WERI-Rb-1 (cell line): ENCODE data around the gene WIF1.
A peak's percentile ranks its signal among the peaks of the same experiment; 100 is the strongest.

Experiments
- DNase-seq: peaks from one replicate; pipeline ENCODE4 v3.0.0-alpha.2; 2020
- H3K27ac ChIP-seq: fragments of 250-450 bp; sonication (Bioruptor Pico); 2 replicates; pipeline ENCODE4 v1.5.1; 2020; ENCODE audit warnings: mild to moderate bottlenecking, moderate library complexity
- H3K27me3 ChIP-seq: fragments of 250-450 bp; sonication (Bioruptor Pico); 2 replicates; pipeline ENCODE4 v1.5.1; 2021; ENCODE audit warnings: mild to moderate bottlenecking, low read depth, moderate library complexity; ENCODE audit not compliant: insufficient read depth, severe bottlenecking
- H3K36me3 ChIP-seq: fragments of 250-450 bp; sonication (Bioruptor Pico); 2 replicates; pipeline ENCODE4 v1.5.1; 2020; ENCODE audit warnings: mild to moderate bottlenecking, moderate library complexity
- H3K4me3 ChIP-seq: 2 replicates; pipeline ENCODE4 v1.5.1; 2011; ENCODE audit warnings: low read depth, mild to moderate bottlenecking, control low read depth, low read length
- H3K9me3 ChIP-seq: fragments of 250-450 bp; sonication (Bioruptor Pico); 2 replicates; pipeline ENCODE4 v1.5.1; 2021; ENCODE audit warnings: mild to moderate bottlenecking, moderate library complexity; ENCODE audit not compliant: severe bottlenecking
- TF ChIP-seq, protein P1 (sequence below): IDR thresholded peaks from 2 replicates; pipeline ENCODE4 v1.5.1; 2011; ENCODE audit warnings: low read depth, mild to moderate bottlenecking, control low read depth, inconsistent platforms, low read length

WIF1 gene, protein sequence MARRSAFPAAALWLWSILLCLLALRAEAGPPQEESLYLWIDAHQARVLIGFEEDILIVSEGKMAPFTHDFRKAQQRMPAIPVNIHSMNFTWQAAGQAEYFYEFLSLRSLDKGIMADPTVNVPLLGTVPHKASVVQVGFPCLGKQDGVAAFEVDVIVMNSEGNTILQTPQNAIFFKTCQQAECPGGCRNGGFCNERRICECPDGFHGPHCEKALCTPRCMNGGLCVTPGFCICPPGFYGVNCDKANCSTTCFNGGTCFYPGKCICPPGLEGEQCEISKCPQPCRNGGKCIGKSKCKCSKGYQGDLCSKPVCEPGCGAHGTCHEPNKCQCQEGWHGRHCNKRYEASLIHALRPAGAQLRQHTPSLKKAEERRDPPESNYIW

GRCh38 chr12:65121049-65121955, at the start of gene WIF1:
TSS of gene WIF1 (minus strand) at chr12:65121305. CDS start at chr12:65121191, 114 bp downstream.
- peaks cover 22% of the 10 kb centered on the region for H3K27me3 ChIP-seq
- TF ChIP-seq, protein P1, sequence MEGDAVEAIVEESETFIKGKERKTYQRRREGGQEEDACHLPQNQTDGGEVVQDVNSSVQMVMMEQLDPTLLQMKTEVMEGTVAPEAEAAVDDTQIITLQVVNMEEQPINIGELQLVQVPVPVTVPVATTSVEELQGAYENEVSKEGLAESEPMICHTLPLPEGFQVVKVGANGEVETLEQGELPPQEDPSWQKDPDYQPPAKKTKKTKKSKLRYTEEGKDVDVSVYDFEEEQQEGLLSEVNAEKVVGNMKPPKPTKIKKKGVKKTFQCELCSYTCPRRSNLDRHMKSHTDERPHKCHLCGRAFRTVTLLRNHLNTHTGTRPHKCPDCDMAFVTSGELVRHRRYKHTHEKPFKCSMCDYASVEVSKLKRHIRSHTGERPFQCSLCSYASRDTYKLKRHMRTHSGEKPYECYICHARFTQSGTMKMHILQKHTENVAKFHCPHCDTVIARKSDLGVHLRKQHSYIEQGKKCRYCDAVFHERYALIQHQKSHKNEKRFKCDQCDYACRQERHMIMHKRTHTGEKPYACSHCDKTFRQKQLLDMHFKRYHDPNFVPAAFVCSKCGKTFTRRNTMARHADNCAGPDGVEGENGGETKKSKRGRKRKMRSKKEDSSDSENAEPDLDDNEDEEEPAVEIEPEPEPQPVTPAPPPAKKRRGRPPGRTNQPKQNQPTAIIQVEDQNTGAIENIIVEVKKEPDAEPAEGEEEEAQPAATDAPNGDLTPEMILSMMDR, result peak; percentile 81
- H3K9me3 ChIP-seq, result no peaks in the 10 kb centered on the region
- no peaks in the 10 kb centered on the region for H3K36me3 ChIP-seq
- peak within 1 kb of the TSS; percentile 44 for H3K4me3 ChIP-seq
- peak; percentile 56 for DNase-seq
- no peak within 1 kb of the TSS for H3K27ac ChIP-seq

DNA sequence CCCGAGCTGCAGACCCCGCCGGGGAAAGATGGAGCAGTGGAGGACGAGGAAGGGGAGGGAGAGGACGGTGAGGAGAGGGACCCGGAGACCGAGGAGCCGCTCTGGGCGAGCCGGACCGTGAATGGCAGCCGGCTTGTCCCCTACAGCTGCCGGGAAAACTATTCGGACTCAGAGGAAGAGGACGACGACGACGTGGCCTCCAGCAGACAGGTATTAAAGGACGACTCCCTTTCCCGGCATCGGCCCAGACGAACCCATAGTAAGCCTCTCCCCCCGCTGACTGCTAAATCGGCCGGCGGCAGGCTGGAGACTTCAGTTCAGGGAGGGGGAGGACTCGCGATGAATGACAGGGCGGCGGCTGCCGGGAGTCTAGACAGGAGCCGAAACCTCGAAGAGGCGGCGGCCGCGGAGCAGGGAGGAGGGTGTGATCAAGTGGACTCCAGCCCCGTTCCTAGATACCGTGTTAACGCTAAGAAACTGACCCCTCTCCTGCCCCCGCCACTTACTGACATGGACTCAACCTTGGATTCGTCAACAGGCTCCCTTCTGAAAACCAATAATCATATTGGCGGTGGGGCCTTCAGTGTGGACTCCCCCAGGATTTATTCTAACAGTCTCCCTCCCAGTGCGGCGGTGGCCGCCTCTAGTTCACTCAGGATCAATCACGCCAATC, 49.2 kb upstream of the WIF1 start:
- TF ChIP-seq, protein P1, result no peak
- Histone ChIP-seq H3K27me3 (no peaks in the 10 kb centered on the region), H3K9me3 (no peaks in the 10 kb centered on the region), H3K27ac (peak overlapping the region; percentile 96), H3K36me3 (peaks cover 51% of the 10 kb centered on the region), H3K4me3 (peak overlapping the region; percentile 95)
- DNase-seq, result peak; percentile 74

DNA sequence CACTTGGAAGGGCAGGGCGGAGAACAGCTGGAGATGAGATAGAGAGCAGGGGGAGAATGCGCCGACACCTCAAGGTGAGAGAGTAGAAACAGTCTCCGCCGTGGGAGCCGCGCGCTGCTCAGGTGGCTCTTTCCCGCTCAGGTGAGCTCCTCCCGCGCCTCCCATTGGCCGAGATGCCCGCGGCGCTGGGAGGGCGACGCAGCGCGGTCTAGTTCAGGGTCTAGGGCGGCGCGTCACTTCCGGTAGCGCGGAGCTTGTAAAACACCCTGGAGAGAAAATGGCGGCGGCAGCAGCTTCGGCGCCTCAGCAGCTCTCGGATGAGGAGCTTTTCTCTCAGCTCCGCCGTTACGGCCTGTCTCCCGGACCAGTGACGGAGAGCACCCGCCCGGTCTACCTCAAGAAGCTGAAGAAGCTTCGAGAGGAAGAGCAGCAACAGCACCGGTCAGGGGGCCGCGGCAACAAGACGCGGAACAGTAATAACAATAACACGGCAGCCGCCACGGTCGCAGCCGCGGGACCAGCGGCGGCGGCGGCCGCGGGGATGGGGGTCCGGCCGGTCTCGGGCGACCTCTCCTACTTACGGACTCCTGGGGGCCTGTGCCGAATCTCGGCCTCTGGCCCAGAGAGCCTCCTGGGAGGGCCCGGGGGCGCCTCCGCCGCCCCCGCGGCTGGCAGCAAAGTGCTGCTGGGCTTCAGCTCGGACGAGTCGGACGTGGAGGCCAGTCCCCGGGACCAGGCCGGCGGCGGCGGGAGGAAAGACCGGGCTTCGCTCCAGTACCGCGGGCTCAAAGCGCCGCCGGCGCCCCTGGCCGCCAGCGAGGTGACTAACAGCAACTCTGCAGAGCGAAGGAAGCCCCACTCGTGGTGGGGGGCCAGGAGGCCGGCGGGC, 48.5 kb upstream of the WIF1 start, which contains the start of gene LEMD3:
Gene LEMD3 (plus strand): TSS at position 264 of the 889 bp plus-strand sequence. CDS start 14 bp downstream, at position 278.
- DNase-seq, result peak; percentile 94
- Histone ChIP-seq H3K36me3 (peaks cover 43% of the 10 kb centered on the region), H3K4me3 (peak within 1 kb of the TSS; percentile 95), H3K27ac (peak within 1 kb of the TSS; percentile 96), H3K9me3 (no peaks in the 10 kb centered on the region), H3K27me3 (no peaks in the 10 kb centered on the region)
- TF ChIP-seq, protein P1, result no peak

DNA sequence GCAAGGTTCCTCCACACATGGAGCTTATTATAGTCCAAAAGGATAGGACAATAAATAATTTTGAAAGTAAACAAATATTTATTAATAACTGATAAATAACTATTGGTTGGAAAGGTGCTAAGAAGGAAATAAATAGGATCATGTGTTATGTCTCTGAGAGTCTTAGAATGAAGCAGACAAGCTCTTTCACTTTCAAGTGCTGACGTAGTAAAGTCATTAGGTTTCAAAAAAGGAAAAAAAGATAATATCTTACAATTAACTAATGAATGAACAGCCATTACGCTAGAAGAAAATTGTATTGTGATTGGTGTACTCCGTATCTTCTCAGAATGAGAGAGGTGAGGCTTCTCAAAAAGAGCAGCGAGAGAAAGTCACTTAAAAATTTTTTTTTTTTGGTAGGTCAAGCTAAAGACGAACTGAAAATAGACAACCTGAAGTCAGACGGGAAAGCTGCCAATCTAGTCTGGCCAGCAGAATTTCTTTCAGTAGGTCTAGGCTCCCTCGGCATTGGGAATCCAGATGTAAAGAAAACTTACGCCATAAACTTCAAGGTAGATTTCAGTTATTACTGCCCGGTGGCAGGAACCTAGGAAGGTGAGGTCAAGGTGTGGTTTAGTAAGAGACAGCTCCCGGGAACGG, 47.7 kb upstream of the WIF1 start:
- H3K9me3 ChIP-seq, result no peaks in the 10 kb centered on the region
- no peak for DNase-seq
- H3K4me3 ChIP-seq, result peak overlapping the region; percentile 95
- H3K36me3 ChIP-seq, result peaks cover 38% of the 10 kb centered on the region
- TF ChIP-seq, protein P1, result no peak
- H3K27ac ChIP-seq, result peak overlapping the region; percentile 96
- H3K27me3 ChIP-seq, result no peaks in the 10 kb centered on the region
